PFSK-1 (cell line): Measurements from ENCODE around the gene PHETA2.

Experiments
- FOXP2 ChIP-seq: optimal IDR thresholded peaks from 2 replicates; pipeline ENCODE3; 2011; ENCODE audit warnings: borderline replicate concordance, control low read depth, inconsistent platforms; ENCODE audit not compliant: insufficient read depth; ENCODE audit errors: extremely low read length, extremely low read depth
- POLR2AphosphoS5 ChIP-seq: IDR thresholded peaks from 2 replicates; pipeline ENCODE4 v1.6.1; 2012; ENCODE audit warnings: low read depth, mild to moderate bottlenecking, control low read depth, low read length, moderate library complexity
- REST ChIP-seq, 2 experiments: IDR thresholded peaks; 2 replicates each; pipeline versions ENCODE4 v1.6.1 to v1.8.0; 2011 to 2012; ENCODE audit warnings: low read depth in 2 of 2, low read length in 2 of 2, control low read depth in 1 of 2, inconsistent platforms in 1 of 2, mild to moderate bottlenecking in 1 of 2, moderate library complexity in 1 of 2; ENCODE audit not compliant: insufficient read depth in 1 of 2
- TAF1 ChIP-seq: IDR thresholded peaks from 2 replicates; pipeline ENCODE4 v1.6.1; 2012; ENCODE audit warnings: low read length, control low read depth, borderline replicate concordance; ENCODE audit not compliant: insufficient read depth

GRCh38 chr22:42127606-42128005, 53.6 kb downstream of the PHETA2 start:
- TF ChIP-seq POLR2AphosphoS5 = no peak
- TF ChIP-seq REST (IDR thresholded peaks at IDR 0.05; ENCODE audit: insufficient read depth in 1 of 2, low read depth in 2 of 2, low read length in 2 of 2) = no peak
- no peak for TF ChIP-seq FOXP2
- TF ChIP-seq TAF1 = no peak
